ENCODE measurements around the gene ICAM1.

- TF ChIP-seq, protein P1, sequence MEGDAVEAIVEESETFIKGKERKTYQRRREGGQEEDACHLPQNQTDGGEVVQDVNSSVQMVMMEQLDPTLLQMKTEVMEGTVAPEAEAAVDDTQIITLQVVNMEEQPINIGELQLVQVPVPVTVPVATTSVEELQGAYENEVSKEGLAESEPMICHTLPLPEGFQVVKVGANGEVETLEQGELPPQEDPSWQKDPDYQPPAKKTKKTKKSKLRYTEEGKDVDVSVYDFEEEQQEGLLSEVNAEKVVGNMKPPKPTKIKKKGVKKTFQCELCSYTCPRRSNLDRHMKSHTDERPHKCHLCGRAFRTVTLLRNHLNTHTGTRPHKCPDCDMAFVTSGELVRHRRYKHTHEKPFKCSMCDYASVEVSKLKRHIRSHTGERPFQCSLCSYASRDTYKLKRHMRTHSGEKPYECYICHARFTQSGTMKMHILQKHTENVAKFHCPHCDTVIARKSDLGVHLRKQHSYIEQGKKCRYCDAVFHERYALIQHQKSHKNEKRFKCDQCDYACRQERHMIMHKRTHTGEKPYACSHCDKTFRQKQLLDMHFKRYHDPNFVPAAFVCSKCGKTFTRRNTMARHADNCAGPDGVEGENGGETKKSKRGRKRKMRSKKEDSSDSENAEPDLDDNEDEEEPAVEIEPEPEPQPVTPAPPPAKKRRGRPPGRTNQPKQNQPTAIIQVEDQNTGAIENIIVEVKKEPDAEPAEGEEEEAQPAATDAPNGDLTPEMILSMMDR (IDR thresholded peaks at IDR 0.05) = no peak
- TF ChIP-seq TEAD4 (IDR thresholded peaks at IDR 0.05; ENCODE audit: borderline replicate concordance, insufficient read depth) = no peak
Observed at GRCh38 chr19:10325732-10326131, 54.8 kb downstream of the ICAM1 start.
